ENCODE data around the gene HECA.
A peak's percentile ranks its signal among the peaks of the same experiment; 100 is the strongest.
"Not testable (repeated sequence)": the region's sequence is repeated elsewhere in the genome, so short reads cannot be mapped to it uniquely, and the experiment has no call there.

The HECA gene

DNA sequence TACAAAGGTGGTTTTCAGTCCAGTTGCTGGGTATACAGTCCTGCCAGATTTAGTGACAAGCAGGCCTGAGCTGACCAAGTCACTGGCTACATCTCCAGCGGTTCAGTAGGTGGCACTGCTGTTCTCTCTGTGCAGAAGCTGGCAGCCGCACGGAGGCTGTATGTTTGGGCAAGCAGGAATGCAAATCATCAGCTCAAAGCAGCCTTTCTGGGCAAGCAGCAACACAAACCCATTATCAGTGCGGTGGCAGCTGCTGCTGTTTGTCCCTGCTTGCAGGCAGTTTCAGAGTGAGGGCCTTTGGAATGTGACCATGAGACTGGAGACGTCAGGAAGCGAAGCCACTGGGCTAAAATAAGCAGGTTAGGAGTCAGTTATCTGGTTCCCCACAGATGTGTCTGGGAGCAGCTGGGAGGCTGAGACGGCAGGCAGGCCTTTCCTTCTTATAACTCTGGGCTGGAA lies 84.4 kb downstream of the HECA start:
- peak overlapping the region; percentile 60 for H3K4me2 ChIP-seq
- H3K27ac ChIP-seq: peak overlapping the region; percentile 61
- H3K4me3 ChIP-seq: no peak overlapping the region
- H4K20me1 ChIP-seq: no peaks in the 10 kb centered on the region
- H3K9me3 ChIP-seq: no peaks in the 10 kb centered on the region
- no peaks in the 10 kb centered on the region for H3K27me3 ChIP-seq
- no peak for TF ChIP-seq Cebpa-rat (IDR thresholded peaks at IDR 0.05)
- no peaks in the 10 kb centered on the region for H3K36me3 ChIP-seq
- peak overlapping the region; percentile 45; the same call in 1 of the 2 replicates for H3K9ac ChIP-seq
- H3K4me1 ChIP-seq: peaks cover 12% of the 10 kb centered on the region

- Histone ChIP-seq H3K4me1 (peaks cover 12% of the 10 kb centered on the region), H3K4me3 (no peak overlapping the region), H4K20me1 (no peaks in the 10 kb centered on the region), H3K27ac (peak overlapping the region; percentile 61), H3K4me2 (peak overlapping the region; percentile 60), H3K36me3 (no peaks in the 10 kb centered on the region), H3K27me3 (no peaks in the 10 kb centered on the region), H3K9me3 (no peaks in the 10 kb centered on the region), H3K9ac (peak overlapping the region; percentile 45; the same call in 1 of the 2 replicates)
- no peak for TF ChIP-seq Cebpa-rat (IDR thresholded peaks at IDR 0.05)
Measured at GRCh38 chr6:139219746-139220145, 84.9 kb downstream of the HECA start.

GRCh38 chr6:139228387-139228786 lies 93.5 kb downstream of the HECA start:
- not testable (repeated sequence) for H3K4me2 ChIP-seq, H3K36me3 ChIP-seq, H3K9ac ChIP-seq, H3K4me3 ChIP-seq, H3K4me1 ChIP-seq, H3K27ac ChIP-seq, H3K9me3 ChIP-seq, H4K20me1 ChIP-seq, H3K27me3 ChIP-seq

All from BLaER1 (cell line).